Lower lobe of right lung (tissue), 2 donors: ENCODE data around the gene VPS37C. TPM values are rescaled to one million over a fixed set of nuclear protein-coding genes. Genes with fewer than 3 reads are reported as not detected.

Experiments used
- ATAC-seq, 2 donors: fragments of 200-7000 bp; cut with Tn5 transposase; one replicate each; pipeline ENCODE4 v1.9.1; 2020 to 2022; ENCODE audit warnings: mild to moderate bottlenecking in 2 of 2, moderate library complexity in 2 of 2
- DNase-seq: peaks from one replicate; pipeline ENCODE4 v3.0.0-alpha.2; 2020
- H3K27ac ChIP-seq: fragments of 200-600 bp; one replicate; pipeline ENCODE4 v1.8.0; 2022
- H3K27me3 ChIP-seq: fragments of 200-600 bp; one replicate; pipeline ENCODE4 v1.8.0; 2022; ENCODE audit warnings: low read depth
- H3K36me3 ChIP-seq: fragments of 200-600 bp; one replicate; pipeline ENCODE4 v1.8.0; 2022; ENCODE audit warnings: mild to moderate bottlenecking
- H3K4me1 ChIP-seq: fragments of 200-600 bp; one replicate; pipeline ENCODE4 v1.8.0; 2022
- H3K4me3 ChIP-seq: fragments of 200-600 bp; one replicate; pipeline ENCODE4 v1.8.0; 2022; ENCODE audit warnings: mild to moderate bottlenecking
- H3K9me3 ChIP-seq: fragments of 200-600 bp; one replicate; pipeline ENCODE4 v1.8.0; 2022
- intact Hi-C: fragments of 100-400 bp; cut with DNase I; formaldehyde crosslinking; loops from one replicate; pipeline ENCODE4 v1.11.0; 2022
- total RNA-seq: library from RNA; stranded (reverse); fragmentation: NEBNext Ultra II Directional; extraction: Animal tissue kit (Norgen Biotek cat#: 25700); gene quantifications from one replicate; pipeline ENCODE4 v1.2.1, GENCODE V29; 2021
- TF ChIP-seq, protein P1 (sequence below): fragments of 200-600 bp; IDR thresholded peaks from one replicate; pipeline ENCODE4 v1.8.0; 2022; ENCODE audit warnings: antibody characterized with exemption, mild to moderate bottlenecking
- donor health status: DM: no; HTN: yes; CAD: no; lungs with severe emphysema.

The VPS37C gene
- total RNA-seq, 1 donor from 2014 or later, result 39.7 TPM

DNA sequence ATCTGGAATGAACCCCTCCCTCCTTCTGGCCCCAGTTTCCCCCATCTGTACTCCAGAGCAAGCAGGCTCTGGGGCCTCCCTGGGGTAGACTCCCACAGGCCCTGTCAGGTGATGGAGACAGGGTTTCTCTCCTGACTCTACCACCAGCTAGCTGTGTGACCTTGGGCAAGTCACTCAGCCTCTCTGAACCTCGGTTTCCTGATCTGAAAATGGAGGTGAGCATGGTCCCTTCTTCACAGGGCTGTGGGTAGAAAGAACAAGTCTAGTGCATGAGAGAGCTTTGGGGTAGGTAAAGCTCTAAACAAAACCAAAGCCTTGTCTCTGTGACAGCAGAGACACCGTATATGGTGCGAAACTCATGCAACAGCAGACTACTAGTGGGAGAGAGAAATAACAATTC lies 53.3 kb downstream of the VPS37C start:
- no peak overlapping the region for H3K4me3 ChIP-seq
- H3K9me3 ChIP-seq, result no peaks in the 10 kb centered on the region
- intact Hi-C loops, result no loop called here
- no peaks in the 10 kb centered on the region for H3K4me1 ChIP-seq
- TF ChIP-seq, protein P1, sequence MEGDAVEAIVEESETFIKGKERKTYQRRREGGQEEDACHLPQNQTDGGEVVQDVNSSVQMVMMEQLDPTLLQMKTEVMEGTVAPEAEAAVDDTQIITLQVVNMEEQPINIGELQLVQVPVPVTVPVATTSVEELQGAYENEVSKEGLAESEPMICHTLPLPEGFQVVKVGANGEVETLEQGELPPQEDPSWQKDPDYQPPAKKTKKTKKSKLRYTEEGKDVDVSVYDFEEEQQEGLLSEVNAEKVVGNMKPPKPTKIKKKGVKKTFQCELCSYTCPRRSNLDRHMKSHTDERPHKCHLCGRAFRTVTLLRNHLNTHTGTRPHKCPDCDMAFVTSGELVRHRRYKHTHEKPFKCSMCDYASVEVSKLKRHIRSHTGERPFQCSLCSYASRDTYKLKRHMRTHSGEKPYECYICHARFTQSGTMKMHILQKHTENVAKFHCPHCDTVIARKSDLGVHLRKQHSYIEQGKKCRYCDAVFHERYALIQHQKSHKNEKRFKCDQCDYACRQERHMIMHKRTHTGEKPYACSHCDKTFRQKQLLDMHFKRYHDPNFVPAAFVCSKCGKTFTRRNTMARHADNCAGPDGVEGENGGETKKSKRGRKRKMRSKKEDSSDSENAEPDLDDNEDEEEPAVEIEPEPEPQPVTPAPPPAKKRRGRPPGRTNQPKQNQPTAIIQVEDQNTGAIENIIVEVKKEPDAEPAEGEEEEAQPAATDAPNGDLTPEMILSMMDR, result no peak
- H3K27me3 ChIP-seq, result no peaks in the 10 kb centered on the region
- no peaks in the 10 kb centered on the region for H3K36me3 ChIP-seq
- DNase-seq (no peak), ATAC-seq (no peak)
- no peak overlapping the region for H3K27ac ChIP-seq

DNA sequence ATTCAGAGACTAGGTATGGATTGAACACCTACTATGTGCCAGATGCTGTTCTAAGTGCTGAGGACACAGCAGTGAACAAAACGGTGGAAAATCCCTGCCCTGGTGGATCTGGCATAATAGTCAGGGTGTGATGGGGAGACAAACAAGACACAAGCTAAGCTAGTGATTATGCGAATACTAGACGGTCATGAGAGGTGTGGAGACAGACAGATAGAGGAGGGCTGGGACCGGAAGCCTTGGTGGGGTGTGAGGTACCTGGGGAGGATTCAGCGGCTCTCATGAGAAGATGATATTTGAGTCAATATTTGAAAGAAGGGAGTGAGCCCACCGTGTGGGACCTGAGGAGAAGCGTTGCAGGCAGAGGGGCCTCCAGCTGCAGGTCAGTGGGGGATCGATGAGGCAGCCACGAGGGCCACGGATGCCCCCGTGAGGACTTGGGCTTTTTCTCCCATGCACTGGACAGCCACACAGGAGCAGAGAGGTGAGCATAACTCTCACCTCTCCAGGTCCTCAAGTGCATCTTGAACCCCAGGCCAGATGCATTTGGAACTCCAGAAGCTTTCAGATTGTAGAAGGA lies 54.2 kb downstream of the VPS37C start:
- intact Hi-C loops, result no loop called here
- DNase-seq, result no peak

DNA sequence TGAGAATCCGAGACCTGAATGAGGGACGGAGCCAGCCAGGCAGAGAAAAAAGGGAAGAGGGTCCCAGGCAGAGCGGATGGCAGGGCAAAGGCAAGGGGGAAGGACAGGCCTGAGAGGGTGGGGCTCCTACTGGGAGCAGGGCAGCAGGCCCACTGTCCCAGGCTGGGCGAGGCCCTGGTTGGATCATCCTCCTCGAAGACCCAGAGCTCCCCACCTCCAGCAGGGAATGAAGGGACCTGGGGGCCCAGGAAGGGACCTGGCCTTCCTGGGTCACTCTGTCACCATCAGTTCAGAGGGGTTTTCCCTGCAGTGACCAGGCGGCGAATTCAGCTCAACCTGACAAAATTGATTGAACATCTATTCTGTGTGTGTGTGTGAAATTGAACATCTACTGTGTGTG lies 54.9 kb downstream of the VPS37C start:
- Histone ChIP-seq H3K9me3 (no peaks in the 10 kb centered on the region), H3K4me1 (no peaks in the 10 kb centered on the region), H3K27me3 (no peaks in the 10 kb centered on the region), H3K36me3 (no peaks in the 10 kb centered on the region), H3K4me3 (no peak overlapping the region), H3K27ac (no peak overlapping the region)
- intact Hi-C loops, result no loop called here
- TF ChIP-seq, protein P1, result no peak
- ATAC-seq (peak in 1 of 2 donors; percentile 24), DNase-seq (no peak)

More for the DNA sequence above, 54.2 kb downstream of the VPS37C start:
- Histone ChIP-seq H3K27me3 (no peaks in the 10 kb centered on the region), H3K4me1 (no peaks in the 10 kb centered on the region), H3K36me3 (no peaks in the 10 kb centered on the region), H3K9me3 (no peaks in the 10 kb centered on the region), H3K4me3 (no peak overlapping the region), H3K27ac (no peak overlapping the region)
- no peak for ATAC-seq
- TF ChIP-seq, protein P1, result no peak

DNA sequence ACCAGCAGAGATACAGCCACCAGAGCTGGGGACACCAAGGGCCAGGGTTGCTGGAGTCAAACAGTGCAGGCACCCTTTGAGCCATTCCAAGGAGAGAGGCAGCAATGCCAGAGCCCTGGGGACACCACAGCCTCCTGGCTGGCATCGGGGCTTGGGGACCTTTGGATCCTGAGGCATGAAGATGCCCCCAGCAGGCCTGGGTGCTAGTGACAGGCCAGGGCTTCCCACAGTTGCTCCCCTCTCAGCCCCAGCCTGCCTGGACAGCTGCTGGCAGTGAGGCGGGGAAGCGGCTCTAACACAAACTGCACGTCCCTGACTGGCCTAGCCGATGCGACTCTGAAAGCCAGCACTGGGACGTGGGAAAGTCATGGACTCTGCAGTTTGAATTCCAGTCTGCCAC lies 56.3 kb downstream of the VPS37C start:
- TF ChIP-seq, protein P1, result no peak
- Histone ChIP-seq H3K9me3 (no peaks in the 10 kb centered on the region), H3K27ac (no peak overlapping the region), H3K27me3 (no peaks in the 10 kb centered on the region), H3K4me1 (no peaks in the 10 kb centered on the region), H3K36me3 (no peaks in the 10 kb centered on the region), H3K4me3 (no peak overlapping the region)
- intact Hi-C loops, result no loop called here
- ATAC-seq (no peak), DNase-seq (no peak)

DNA sequence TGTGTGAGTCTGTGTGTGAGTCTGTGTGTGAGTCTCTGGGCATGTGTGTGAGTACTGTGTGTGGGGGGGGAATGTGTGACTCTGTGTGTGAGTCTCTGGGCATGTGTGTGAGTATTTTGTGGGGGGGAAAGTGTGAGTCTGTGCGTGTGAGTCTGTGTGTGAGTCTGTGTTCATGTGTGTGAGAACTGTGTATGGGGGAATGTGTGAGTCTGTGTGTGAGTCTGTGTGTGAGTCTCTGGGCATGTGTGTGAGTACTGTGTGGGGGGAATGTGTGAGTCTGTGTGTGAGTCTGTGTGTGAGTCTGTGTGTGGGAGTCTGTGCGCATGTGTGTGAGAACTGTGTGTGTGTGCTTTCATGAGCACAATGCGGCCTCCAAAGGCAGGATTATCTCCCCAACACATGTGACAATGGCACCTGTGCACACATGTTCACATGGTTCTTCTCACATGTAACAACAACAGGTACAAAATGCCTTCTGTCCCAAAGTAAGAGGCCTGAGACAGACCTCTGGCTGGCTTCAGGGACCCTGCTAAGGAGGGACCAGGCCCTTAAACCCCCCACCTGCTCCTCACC lies 57.3 kb downstream of the VPS37C start:
- ATAC-seq, result no peak
- no peaks in the 10 kb centered on the region for H3K4me1 ChIP-seq
- H3K4me3 ChIP-seq, result no peak overlapping the region
- DNase-seq, result no peak
- TF ChIP-seq, protein P1, result no peak
- intact Hi-C loops, result no loop called here
- H3K36me3 ChIP-seq, result no peaks in the 10 kb centered on the region
- H3K27ac ChIP-seq, result no peak overlapping the region
- H3K9me3 ChIP-seq, result no peaks in the 10 kb centered on the region
- no peaks in the 10 kb centered on the region for H3K27me3 ChIP-seq
